Ureter (tissue), 1 donor: ENCODE data around the gene SPCS3. TPM values are rescaled to one million over a fixed set of nuclear protein-coding genes. Genes with fewer than 3 reads are reported as not detected.
"Not testable (repeated sequence)": the region's sequence is repeated elsewhere in the genome, so short reads cannot be mapped to it uniquely, and the experiment has no call there.

Experiments used
- DNase-seq: peaks from one replicate; pipeline ENCODE4 v3.0.0-alpha.2; 2020; ENCODE audit warnings: low spot score
- total RNA-seq: library from RNA; stranded (reverse); gene quantifications from one replicate; pipeline ENCODE4 v1.2.4, GENCODE V29; 2023
- donor health status: DM: yes; HTN: yes; CAD: no.

SPCS3 gene
- total RNA-seq, 1 donor from 2014 or later, result 122 TPM

- not testable (repeated sequence) for DNase-seq
These were observed 27.1 kb downstream of the SPCS3 start for GRCh38 chr4:176346836-176347235.

- no peak for DNase-seq
These were observed 30.9 kb downstream of the SPCS3 start for GRCh38 chr4:176350671-176351070.

GRCh38 chr4:176354884-176355283 lies 35.1 kb downstream of the SPCS3 start:
- DNase-seq, result no peak

GRCh38 chr4:176357359-176358082 lies 37.8 kb downstream of the SPCS3 start:
- DNase-seq, result no peak

- DNase-seq, result no peak
These were observed 38.3 kb downstream of the SPCS3 start for GRCh38 chr4:176358083-176358469.

- DNase-seq, result no peak
These were observed 39.8 kb downstream of the SPCS3 start for GRCh38 chr4:176359590-176359989.

GRCh38 chr4:176360446-176360845 lies 40.7 kb downstream of the SPCS3 start:
- no peak for DNase-seq

GRCh38 chr4:176363072-176363471 lies 43.3 kb downstream of the SPCS3 start:
- DNase-seq, result no peak

- DNase-seq, result no peak
These were observed 48.2 kb downstream of the SPCS3 start for GRCh38 chr4:176367771-176368465.

GRCh38 chr4:176376032-176376614 lies 56.4 kb downstream of the SPCS3 start:
- DNase-seq, result no peak

- no peak for DNase-seq
These were observed 58.0 kb downstream of the SPCS3 start for GRCh38 chr4:176377780-176378179.

GRCh38 chr4:176380352-176381157 lies 60.8 kb downstream of the SPCS3 start:
- no peak for DNase-seq

Other genes starting within 250 kb of the SPCS3 start
- not detected for gene SPATA4, start 124.4 kb upstream of the SPCS3 start, total RNA-seq
- gene ASB5, start 50.7 kb upstream of the SPCS3 start, total RNA-seq, result 1.7 TPM